Skeletal muscle tissue (tissue), 4 donors: ENCODE data around the gene SEMA4F. TPM values are rescaled to one million over a fixed set of nuclear protein-coding genes. Genes with fewer than 3 reads are reported as not detected.
A peak's percentile ranks its signal among the peaks of the same experiment; 100 is the strongest.

ENCODE experiments used
- H3K27ac ChIP-seq: one replicate; pipeline ENCODE4 v1.7.0; 2013; ENCODE audit warnings: mild to moderate bottlenecking, low read depth, low read length, inconsistent platforms
- H3K27me3 ChIP-seq, 3 donors: one replicate each; pipeline ENCODE4 v1.7.0; 2013; ENCODE audit warnings: low read length in 3 of 3; ENCODE audit not compliant: control insufficient read depth in 3 of 3, insufficient read depth in 3 of 3
- H3K36me3 ChIP-seq, 3 donors: one replicate each; pipeline ENCODE4 v1.7.0; 2013; ENCODE audit warnings: low read length in 3 of 3; ENCODE audit not compliant: control insufficient read depth in 3 of 3, insufficient read depth in 3 of 3
- H3K4me1 ChIP-seq, 3 donors: one replicate each; pipeline ENCODE4 v1.7.0; 2013; ENCODE audit warnings: low read length in 3 of 3, mild to moderate bottlenecking in 3 of 3; ENCODE audit not compliant: control insufficient read depth in 3 of 3, insufficient read depth in 3 of 3
- H3K4me3 ChIP-seq, 3 donors: one replicate each; pipeline ENCODE4 v1.7.0; 2013; ENCODE audit warnings: low read length in 3 of 3
- H3K9ac ChIP-seq, 3 donors: one replicate each; pipeline ENCODE4 v1.7.0; 2013; ENCODE audit warnings: low read length in 3 of 3, mild to moderate bottlenecking in 3 of 3, moderate library complexity in 2 of 3, low read depth in 1 of 3
- H3K9me3 ChIP-seq, 3 donors: one replicate each; pipeline ENCODE4 v1.7.0; 2013; ENCODE audit warnings: low read length in 3 of 3; ENCODE audit not compliant: control insufficient read depth in 3 of 3
- total RNA-seq: library from RNA; depleted of rRNA; stranded (reverse); fragments of >200 nt; gene quantifications from one replicate; pipeline ENCODE4 v1.2.3, GENCODE V29; 2014
- donor health status: Osteomylitis.

SEMA4F gene
- total RNA-seq, 1 donor from 2014 or later: 1.6 TPM

DNA sequence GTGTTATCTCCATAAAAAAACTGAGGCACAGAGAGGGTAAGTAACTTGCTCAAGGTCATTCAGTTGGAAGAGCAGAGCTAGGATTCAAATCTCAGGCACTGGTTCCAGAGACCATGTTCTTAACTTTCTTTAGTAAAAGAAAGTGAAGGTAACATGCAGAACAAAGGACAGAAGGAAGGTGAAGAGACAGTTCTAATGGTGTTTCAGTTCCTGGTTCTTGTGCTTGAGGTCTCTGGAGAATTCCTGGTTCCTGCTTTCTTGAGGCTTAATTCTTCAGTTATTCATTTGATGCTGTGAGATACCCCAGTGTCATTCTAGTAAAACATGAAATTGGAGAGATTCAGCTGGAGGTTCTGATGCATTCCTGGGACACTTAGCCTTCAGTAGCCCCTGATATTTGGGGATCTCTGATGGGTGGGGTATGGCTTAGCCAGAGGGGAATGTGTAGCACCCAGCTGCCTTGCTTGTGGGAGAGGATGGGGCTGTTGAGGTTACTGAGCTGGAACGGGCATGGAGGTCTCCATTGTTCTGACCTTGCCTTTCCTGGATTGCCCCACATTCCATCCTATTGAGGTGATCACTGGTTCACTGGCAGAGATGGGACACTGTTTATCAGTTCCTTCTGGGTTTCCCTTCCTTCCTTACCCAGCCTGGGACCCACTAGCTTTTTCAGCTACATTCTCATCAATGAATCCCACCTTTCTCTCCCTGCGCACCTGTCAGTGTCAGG lies 46.8 kb downstream of the SEMA4F start:
- no peak overlapping the region for H3K9ac ChIP-seq
- no peaks in the 10 kb centered on the region for H3K27me3 ChIP-seq
- peaks cover 19 to 38% (median 30%) of the 10 kb centered on the region in 3 donors for H3K4me1 ChIP-seq
- H3K36me3 ChIP-seq: no peaks in the 10 kb centered on the region
- no peaks in the 10 kb centered on the region for H3K9me3 ChIP-seq
- H3K4me3 ChIP-seq: no peak overlapping the region
- H3K27ac ChIP-seq: no peak overlapping the region

DNA sequence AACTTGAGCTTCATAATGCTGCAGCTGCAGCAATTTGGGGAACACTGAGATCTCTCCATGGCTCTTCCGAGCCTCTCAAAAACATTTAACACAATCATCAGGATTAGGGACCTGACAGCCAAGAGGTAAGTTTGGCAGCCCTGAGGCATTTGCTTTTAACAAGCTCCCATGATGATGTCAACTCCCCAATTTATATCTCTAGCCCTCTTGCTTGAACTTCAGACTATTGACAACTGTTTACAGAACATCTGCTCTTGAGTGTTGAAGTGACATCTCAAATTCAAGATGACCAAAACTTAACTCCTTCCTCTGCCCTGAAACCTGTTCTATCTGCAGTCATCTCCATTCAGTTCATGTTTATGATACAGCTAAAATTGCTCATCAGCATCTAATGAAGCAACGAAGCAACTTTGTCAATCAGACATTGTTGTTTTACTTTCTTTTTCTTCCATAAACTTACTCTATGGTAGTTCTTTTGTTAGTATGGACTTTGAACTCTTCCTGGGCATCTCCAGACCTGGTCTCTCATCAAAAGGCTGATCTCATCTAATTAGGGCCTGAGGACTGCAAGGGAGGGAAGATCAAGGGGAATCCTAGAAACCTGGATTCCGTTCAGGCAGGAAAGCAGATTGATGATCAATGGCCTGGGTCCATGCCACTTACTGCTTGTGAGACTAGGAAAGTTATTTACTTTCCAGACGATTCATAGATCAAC lies 48.1 kb downstream of the SEMA4F start:
- H3K9ac ChIP-seq: no peak overlapping the region
- no peak overlapping the region for H3K4me3 ChIP-seq
- H3K9me3 ChIP-seq: no peaks in the 10 kb centered on the region
- peak overlapping the region; percentile 57 for H3K27ac ChIP-seq
- no peaks in the 10 kb centered on the region for H3K36me3 ChIP-seq
- peaks cover 18 to 34% (median 23%) of the 10 kb centered on the region in 3 donors for H3K4me1 ChIP-seq
- H3K27me3 ChIP-seq: no peaks in the 10 kb centered on the region

DNA sequence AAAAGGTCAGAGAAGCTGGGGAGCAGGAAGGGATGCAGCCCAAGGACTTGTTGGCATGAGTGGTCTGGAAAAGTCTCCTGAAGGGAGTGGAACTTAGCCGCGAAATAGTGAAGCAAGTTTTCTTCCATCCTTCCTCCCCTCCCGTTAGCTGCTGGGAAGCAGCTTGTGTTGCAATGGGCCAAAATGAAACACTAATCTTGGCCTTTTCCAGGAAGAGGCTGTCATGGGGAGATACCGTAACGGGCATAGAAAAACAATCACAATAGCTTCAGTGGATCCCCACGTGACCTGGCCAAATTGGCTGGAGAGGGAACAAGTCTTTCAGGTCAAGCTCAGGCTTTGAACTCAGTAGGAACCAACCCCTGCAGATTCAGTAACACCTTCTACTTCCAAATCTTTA lies 49.3 kb downstream of the SEMA4F start:
- peaks cover 23 to 36% (median 30%) of the 10 kb centered on the region in 3 donors for H3K4me1 ChIP-seq
- peak overlapping the region in 2 of 3 donors; percentile 11 to 26 for H3K4me3 ChIP-seq
- H3K9ac ChIP-seq: no peak overlapping the region
- H3K27ac ChIP-seq: peak overlapping the region; percentile 46
- H3K9me3 ChIP-seq: no peaks in the 10 kb centered on the region
- no peaks in the 10 kb centered on the region for H3K36me3 ChIP-seq
- no peaks in the 10 kb centered on the region for H3K27me3 ChIP-seq

DNA sequence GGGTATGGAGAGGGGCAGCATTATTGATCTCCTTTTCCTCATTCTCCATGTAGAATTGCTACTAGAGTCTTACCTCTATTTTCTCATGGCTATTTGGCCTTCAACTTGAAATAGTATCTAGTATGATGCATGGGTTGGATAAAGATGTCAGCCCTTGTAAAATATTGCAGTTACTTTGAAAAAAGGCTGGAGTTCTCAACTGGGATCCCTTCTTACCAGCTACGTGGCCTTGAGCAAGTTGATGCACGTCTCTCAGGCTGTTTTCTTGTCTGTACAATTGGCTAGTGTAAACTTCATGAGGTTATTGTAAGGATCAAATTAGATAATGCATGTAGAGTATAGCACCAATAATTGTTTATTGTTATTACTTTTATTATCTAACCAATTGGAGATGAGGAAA lies 50.2 kb downstream of the SEMA4F start:
- H3K27ac ChIP-seq: no peak overlapping the region
- no peaks in the 10 kb centered on the region for H3K36me3 ChIP-seq
- H3K4me3 ChIP-seq: no peak overlapping the region
- H3K27me3 ChIP-seq: no peaks in the 10 kb centered on the region
- H3K9ac ChIP-seq: no peak overlapping the region
- H3K9me3 ChIP-seq: no peaks in the 10 kb centered on the region
- H3K4me1 ChIP-seq: peaks cover 29 to 41% (median 38%) of the 10 kb centered on the region in 3 donors

DNA sequence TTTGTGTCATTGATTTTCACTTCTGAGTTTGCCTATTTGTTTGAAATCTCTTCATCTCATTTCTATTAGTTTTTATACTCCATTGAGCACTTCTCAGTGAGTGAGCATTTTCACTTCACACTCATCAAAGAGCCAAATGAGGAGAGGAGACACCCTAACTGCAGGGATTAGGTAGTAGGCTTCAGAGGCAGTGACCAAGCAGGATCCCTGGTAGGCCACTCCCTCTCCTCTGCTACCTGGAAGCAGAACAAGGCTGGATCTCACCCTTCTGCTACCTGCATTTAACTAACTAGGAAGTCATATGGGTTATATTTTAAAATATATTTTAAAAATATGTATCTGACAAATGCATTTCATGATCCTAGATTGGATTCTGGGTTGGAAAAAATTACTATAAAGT lies 52.7 kb downstream of the SEMA4F start:
- H3K27ac ChIP-seq: no peak overlapping the region
- H3K9ac ChIP-seq: no peak overlapping the region
- H3K4me3 ChIP-seq: no peak overlapping the region
- H3K27me3 ChIP-seq: no peaks in the 10 kb centered on the region
- no peaks in the 10 kb centered on the region for H3K9me3 ChIP-seq
- H3K4me1 ChIP-seq: peaks cover 30 to 35% (median 35%) of the 10 kb centered on the region in 3 donors
- no peaks in the 10 kb centered on the region for H3K36me3 ChIP-seq

DNA sequence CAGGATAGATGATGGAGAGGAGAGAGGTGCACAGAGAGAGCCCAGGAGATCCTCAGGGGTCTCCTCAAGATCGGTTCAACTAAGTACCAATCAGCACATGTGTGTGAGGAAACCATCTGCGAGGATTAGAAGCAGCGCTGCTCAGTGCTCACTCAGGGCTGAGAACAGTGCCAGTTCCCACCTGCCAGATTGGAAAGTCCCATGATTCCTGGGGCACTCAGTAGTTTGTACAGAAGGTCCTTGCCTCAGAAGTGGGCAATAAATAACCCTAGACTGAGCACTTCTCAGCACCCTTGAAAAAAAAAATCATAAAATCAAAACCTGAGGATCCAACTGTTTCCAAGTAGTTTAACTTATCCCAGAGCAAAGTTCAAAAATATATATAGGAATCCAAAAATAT lies 53.8 kb downstream of the SEMA4F start:
- H3K9ac ChIP-seq: no peak overlapping the region
- no peaks in the 10 kb centered on the region for H3K9me3 ChIP-seq
- no peak overlapping the region for H3K4me3 ChIP-seq
- no peaks in the 10 kb centered on the region for H3K36me3 ChIP-seq
- peaks cover 34 to 37% (median 35%) of the 10 kb centered on the region in 3 donors for H3K4me1 ChIP-seq
- no peak overlapping the region for H3K27ac ChIP-seq
- no peaks in the 10 kb centered on the region for H3K27me3 ChIP-seq

DNA sequence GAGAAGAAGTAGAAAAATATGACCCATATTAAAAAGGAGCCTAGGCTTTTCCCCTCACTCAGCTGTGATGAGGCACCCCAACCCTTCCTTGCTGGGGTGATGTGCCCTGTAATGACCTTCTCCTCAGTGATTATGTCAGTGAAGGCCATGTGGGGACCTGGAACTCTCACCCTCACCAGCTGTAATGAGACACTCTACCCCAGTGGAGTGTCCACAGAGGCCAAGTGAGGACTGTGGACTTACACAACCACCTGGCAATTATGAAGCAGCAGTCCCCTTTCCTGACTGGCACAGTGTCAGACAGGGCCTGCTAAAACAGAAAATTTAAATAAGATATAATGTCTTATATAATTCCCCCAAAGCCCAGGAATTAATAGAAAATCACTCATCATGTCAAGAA lies 54.2 kb downstream of the SEMA4F start:
- H3K9ac ChIP-seq: no peak overlapping the region
- no peak overlapping the region for H3K4me3 ChIP-seq
- no peaks in the 10 kb centered on the region for H3K36me3 ChIP-seq
- H3K9me3 ChIP-seq: no peaks in the 10 kb centered on the region
- no peaks in the 10 kb centered on the region for H3K27me3 ChIP-seq
- H3K4me1 ChIP-seq: peaks cover 32 to 37% (median 35%) of the 10 kb centered on the region in 3 donors
- no peak overlapping the region for H3K27ac ChIP-seq

DNA sequence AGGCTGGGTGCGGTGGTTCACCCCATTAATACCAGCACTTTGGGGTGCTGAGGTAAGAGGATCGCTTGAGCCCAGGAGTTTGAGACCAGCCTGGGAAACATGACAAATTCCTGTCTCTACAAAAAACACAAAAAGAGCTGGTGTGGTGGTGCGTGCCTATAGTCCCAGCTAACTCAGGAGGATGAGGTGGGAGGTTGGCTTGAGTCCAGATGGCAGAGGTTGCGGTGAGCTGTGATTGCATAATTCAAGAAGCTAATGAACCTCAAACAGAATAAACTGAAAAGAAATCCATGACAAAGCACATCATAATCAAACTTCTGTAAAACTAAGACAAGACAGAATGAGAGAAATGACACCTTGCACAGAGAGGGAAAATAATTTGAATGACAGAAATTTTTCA lies 54.8 kb downstream of the SEMA4F start:
- Histone ChIP-seq H3K4me3 (no peak overlapping the region), H3K27me3 (no peaks in the 10 kb centered on the region), H3K9ac (no peak overlapping the region), H3K27ac (no peak overlapping the region), H3K9me3 (no peaks in the 10 kb centered on the region), H3K36me3 (no peaks in the 10 kb centered on the region), H3K4me1 (peaks cover 29 to 32% (median 31%) of the 10 kb centered on the region in 3 donors)

DNA sequence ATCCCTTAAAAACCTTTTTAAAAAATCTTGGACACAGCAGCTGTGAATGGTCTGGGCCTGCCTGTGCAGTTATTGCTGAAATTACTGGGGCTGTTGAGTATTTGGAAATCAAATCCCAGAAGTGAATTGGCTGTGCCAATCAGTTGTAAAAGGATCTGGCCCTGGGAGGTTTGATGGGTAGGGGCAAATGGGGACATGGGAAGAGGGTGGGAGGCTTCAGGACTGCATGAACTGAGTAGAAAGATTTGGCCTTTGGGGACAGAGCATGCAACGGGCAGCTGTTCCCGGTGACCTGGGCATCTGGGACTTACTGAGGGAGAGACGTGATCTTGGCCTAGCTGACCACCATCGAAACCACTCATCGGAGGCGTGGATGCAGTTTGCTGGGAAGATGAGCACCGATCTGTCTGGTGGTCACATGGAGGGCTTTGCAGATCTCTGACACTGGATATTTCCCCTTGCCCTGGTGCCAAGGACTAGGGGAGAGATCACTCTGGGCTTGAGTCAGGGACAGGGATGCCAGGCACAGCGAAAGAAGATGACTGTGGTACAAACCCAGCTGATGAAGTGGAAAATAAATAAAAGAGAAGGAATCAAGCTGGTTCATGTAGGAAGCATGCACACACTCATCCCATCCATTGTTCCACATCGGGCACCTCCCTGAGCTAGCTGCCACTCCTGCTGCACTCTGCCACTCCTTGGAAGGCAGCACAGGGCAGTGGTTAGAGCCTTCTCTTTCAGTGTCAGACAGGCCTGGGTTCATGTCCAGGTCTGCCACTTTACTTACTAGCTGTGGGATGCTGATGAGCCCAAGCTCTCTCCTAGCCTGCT lies 58.4 kb downstream of the SEMA4F start:
- peaks cover 30 to 38% (median 38%) of the 10 kb centered on the region in 3 donors for H3K4me1 ChIP-seq
- peak overlapping the region; percentile 36 for H3K27ac ChIP-seq
- H3K4me3 ChIP-seq: peak overlapping the region; percentile 2 to 41 (median 14)
- peak overlapping the region in 2 of 3 donors; percentile 2 to 46 for H3K9ac ChIP-seq
- no peaks in the 10 kb centered on the region for H3K9me3 ChIP-seq
- H3K27me3 ChIP-seq: no peaks in the 10 kb centered on the region
- no peaks in the 10 kb centered on the region for H3K36me3 ChIP-seq
